OCI-LY7 (cell line): ENCODE results near the gene ZDHHC19. TPM values are rescaled to one million over a fixed set of nuclear protein-coding genes. Genes with fewer than 3 reads are reported as not detected.

Source experiments
- BruUV-seq: library from RNA; stranded (reverse); fragments of 400-500 nt; replicated peaks from 2 replicates; lab custom pipeline; 2021; lab: Mats Ljungman, UMichigan
- CTCF ChIA-PET: fragments of 300-600 bp; sonication (Branson Sonifier 250); formaldehyde crosslinking; loops from one replicate; lab custom pipeline; 2022; ENCODE audit warnings: antibody characterized with exemption; ENCODE audit not compliant: unreplicated experiment; lab: Charles Lee
- POLR2A ChIA-PET: fragments of 300-600 bp; sonication (Branson Sonifier 250); formaldehyde crosslinking; loops from one replicate; lab custom pipeline; 2022; ENCODE audit warnings: antibody characterized with exemption; lab: Charles Lee
- DNase-seq: peaks from one replicate; pipeline ENCODE4 v3.0.0-alpha.2; 2015; ENCODE audit warnings: low spot score
- H2AFZ ChIP-seq: fragments of 200-600 bp; sonication (generic), shearing (Covaris generic); 2 replicates; pipeline ENCODE4 v1.6.1; 2014; ENCODE audit warnings: mild to moderate bottlenecking, antibody characterized with exemption, low read length, moderate library complexity
- H3K27ac ChIP-seq: fragments of 200-600 bp; sonication (generic); 2 replicates; pipeline ENCODE4 v1.5.1; 2014; ENCODE audit warnings: mixed run types, low read depth, mild to moderate bottlenecking, moderate library complexity, low read length, inconsistent platforms; ENCODE audit not compliant: poor library complexity, severe bottlenecking
- H3K36me3 ChIP-seq: fragments of 200-600 bp; sonication (generic); 2 replicates; pipeline ENCODE4 v1.6.1; 2014; ENCODE audit warnings: mild to moderate bottlenecking, antibody characterized with exemption, low read length, moderate library complexity, mixed read lengths; ENCODE audit not compliant: insufficient read depth
- H3K4me1 ChIP-seq: fragments of 200-600 bp; sonication (generic); 2 replicates; pipeline ENCODE4 v1.5.1; 2014; ENCODE audit warnings: mild to moderate bottlenecking, low read length; ENCODE audit not compliant: insufficient read depth, poor library complexity, severe bottlenecking
- H3K4me2 ChIP-seq: fragments of 200-600 bp; sonication (generic); 2 replicates; pipeline ENCODE4 v1.6.1; 2014; ENCODE audit warnings: mild to moderate bottlenecking, low read length
- H3K4me3 ChIP-seq: fragments of 200-600 bp; sonication (generic); 2 replicates; pipeline ENCODE4 v1.5.1; 2014; ENCODE audit warnings: mild to moderate bottlenecking, low read depth, low read length; ENCODE audit not compliant: poor library complexity, severe bottlenecking
- H3K79me2 ChIP-seq: fragments of 200-600 bp; sonication (generic); 2 replicates; pipeline ENCODE4 v1.6.1; 2016; ENCODE audit warnings: low read depth, mild to moderate bottlenecking, low read length, moderate library complexity, mixed read lengths; ENCODE audit not compliant: insufficient read depth
- H3K9me2 ChIP-seq: fragments of 200-600 bp; sonication (generic); 2 replicates; pipeline ENCODE4 v1.6.1; 2016; ENCODE audit warnings: mild to moderate bottlenecking, low read length, mixed read lengths; ENCODE audit not compliant: insufficient read depth
- H3K9me3 ChIP-seq: fragments of 200-600 bp; sonication (generic); 2 replicates; pipeline ENCODE4 v1.6.1; 2014; ENCODE audit warnings: mild to moderate bottlenecking, mixed run types, low read length, mixed read lengths
- H4K20me1 ChIP-seq: fragments of 200-600 bp; sonication (generic); 2 replicates; pipeline ENCODE4 v1.6.1; 2014; ENCODE audit warnings: mild to moderate bottlenecking, antibody characterized with exemption, low read length, moderate library complexity, mixed read lengths; ENCODE audit not compliant: insufficient read depth
- EZH2phosphoT487 ChIP-seq: fragments of 200-600 bp; sonication (generic); IDR thresholded peaks from 2 replicates; pipeline ENCODE4 v1.6.1; 2018; ENCODE audit warnings: low read depth, borderline replicate concordance, mild to moderate bottlenecking, mixed run types, antibody characterized with exemption, low read length, moderate library complexity, mixed read lengths
- intact Hi-C: fragments of 100-400 bp; cut with micrococcal nuclease; formaldehyde crosslinking; loops from one replicate; pipeline ENCODE4 v1.10.0; 2022; ENCODE audit not compliant: unreplicated experiment
- small RNA-seq: library from RNA; depleted of rRNA; stranded (forward); fragments of <200 nt; gene quantifications from one replicate; pipeline ENCODE3, GENCODE V24; 2014
- total RNA-seq, 2 experiments: library from RNA; depleted of rRNA in 1 of 2; stranded (reverse); fragments of >200 nt in 1 of 2; shearing (Covaris generic) in 1 of 2; gene quantifications; 2 replicates each; pipeline ENCODE4 v1.2.3, GENCODE V29; 2014 to 2022
- TF ChIP-seq, protein P1 (sequence below): fragments of 200-600 bp; sonication (generic); conservative IDR thresholded peaks from 2 replicates; pipeline ENCODE4 v1.5.1; 2014; ENCODE audit warnings: mild to moderate bottlenecking, antibody characterized with exemption, low read length, moderate library complexity, mixed read lengths

Gene ZDHHC19
- total RNA-seq, 2 experiments from 2014 or later, result not detected

GRCh38 chr3:196150481-196150880, 60.7 kb downstream of the ZDHHC19 start:
- Histone ChIP-seq H3K4me3 (no peak overlapping the region), H3K79me2 (no peaks in the 10 kb centered on the region), H3K4me2 (no peak overlapping the region), H3K4me1 (no peaks in the 10 kb centered on the region), H2AFZ (no peak overlapping the region), H3K36me3 (no peaks in the 10 kb centered on the region), H4K20me1 (no peaks in the 10 kb centered on the region), H3K9me3 (no peaks in the 10 kb centered on the region), H3K9me2 (no peaks in the 10 kb centered on the region), H3K27ac (no peak overlapping the region)
- intact Hi-C loops, result no loop called here
- BruUV-seq, result no TSS peak
- TF ChIP-seq, protein P1, sequence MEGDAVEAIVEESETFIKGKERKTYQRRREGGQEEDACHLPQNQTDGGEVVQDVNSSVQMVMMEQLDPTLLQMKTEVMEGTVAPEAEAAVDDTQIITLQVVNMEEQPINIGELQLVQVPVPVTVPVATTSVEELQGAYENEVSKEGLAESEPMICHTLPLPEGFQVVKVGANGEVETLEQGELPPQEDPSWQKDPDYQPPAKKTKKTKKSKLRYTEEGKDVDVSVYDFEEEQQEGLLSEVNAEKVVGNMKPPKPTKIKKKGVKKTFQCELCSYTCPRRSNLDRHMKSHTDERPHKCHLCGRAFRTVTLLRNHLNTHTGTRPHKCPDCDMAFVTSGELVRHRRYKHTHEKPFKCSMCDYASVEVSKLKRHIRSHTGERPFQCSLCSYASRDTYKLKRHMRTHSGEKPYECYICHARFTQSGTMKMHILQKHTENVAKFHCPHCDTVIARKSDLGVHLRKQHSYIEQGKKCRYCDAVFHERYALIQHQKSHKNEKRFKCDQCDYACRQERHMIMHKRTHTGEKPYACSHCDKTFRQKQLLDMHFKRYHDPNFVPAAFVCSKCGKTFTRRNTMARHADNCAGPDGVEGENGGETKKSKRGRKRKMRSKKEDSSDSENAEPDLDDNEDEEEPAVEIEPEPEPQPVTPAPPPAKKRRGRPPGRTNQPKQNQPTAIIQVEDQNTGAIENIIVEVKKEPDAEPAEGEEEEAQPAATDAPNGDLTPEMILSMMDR, result no peak
- TF ChIP-seq EZH2phosphoT487, result no peak
- POLR2A ChIA-PET, result no interaction called here
- no peak for DNase-seq
- CTCF ChIA-PET, result no interaction called here

DNA sequence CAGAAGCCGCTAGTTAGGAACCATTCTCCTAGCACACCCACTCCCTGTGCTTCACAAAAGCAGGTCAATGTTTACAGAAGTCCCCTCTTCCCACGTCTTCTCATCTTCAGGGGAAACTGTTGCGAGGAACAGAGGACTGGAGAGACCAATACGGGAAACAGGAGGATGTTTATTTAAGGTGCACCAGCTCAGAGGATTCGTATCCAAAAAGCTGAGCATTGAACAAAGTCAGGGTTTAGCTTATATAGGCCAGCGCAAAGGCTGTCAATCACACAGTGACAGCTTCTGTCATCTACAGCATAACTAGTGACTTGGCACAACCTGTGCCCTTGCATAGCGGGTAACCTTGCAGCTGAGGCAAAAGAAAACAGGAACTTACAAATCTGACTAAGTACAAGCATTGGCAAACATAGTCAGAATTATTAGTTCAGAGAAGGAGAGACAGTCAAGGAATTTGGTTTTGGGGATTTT, 61.3 kb downstream of the ZDHHC19 start:
- Histone ChIP-seq H3K4me3 (no peak overlapping the region), H3K4me1 (no peaks in the 10 kb centered on the region), H3K36me3 (no peaks in the 10 kb centered on the region), H3K9me2 (no peaks in the 10 kb centered on the region), H3K79me2 (no peaks in the 10 kb centered on the region), H4K20me1 (no peaks in the 10 kb centered on the region), H2AFZ (no peak overlapping the region), H3K9me3 (no peaks in the 10 kb centered on the region), H3K27ac (no peak overlapping the region), H3K4me2 (no peak overlapping the region)
- POLR2A ChIA-PET, result no interaction called here
- no peak for DNase-seq
- CTCF ChIA-PET, result no interaction called here
- no TSS peak for BruUV-seq
- intact Hi-C loops, result no loop called here
- no peak for TF ChIP-seq EZH2phosphoT487
- TF ChIP-seq, protein P1, result no peak

DNA sequence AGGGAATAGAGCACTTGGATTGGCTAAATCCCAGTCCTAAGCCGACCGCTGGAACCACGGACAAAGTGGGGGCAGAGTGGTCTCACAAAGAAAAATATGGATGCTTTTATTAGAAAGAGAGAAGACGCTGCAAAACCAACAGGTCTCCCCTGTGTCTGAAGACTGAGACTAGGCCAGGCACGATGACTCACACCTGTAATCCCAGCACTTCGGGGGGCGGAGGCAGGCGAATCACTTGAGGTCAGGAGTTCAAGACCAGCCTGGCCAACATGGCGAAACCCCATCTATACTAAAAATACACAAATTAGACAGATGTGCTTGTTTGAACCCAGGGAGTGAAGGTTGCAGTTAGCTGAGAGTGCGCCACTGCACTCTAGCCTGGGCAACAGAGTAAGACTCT, 61.8 kb downstream of the ZDHHC19 start:
- intact Hi-C loops, result no loop called here
- Histone ChIP-seq H4K20me1 (no peaks in the 10 kb centered on the region), H3K4me2 (no peak overlapping the region), H3K36me3 (no peaks in the 10 kb centered on the region), H3K9me2 (no peaks in the 10 kb centered on the region), H3K79me2 (no peaks in the 10 kb centered on the region), H3K4me3 (no peak overlapping the region), H3K9me3 (no peaks in the 10 kb centered on the region), H3K27ac (no peak overlapping the region), H3K4me1 (no peaks in the 10 kb centered on the region), H2AFZ (no peak overlapping the region)
- TF ChIP-seq EZH2phosphoT487, result no peak
- TF ChIP-seq, protein P1, result no peak
- no peak for DNase-seq
- BruUV-seq, result no TSS peak
- ChIA-PET POLR2A (no interaction called here), CTCF (no interaction called here)

Small RNA genes within 50 kb of the gene (small RNA-seq; reads per million reads assigned to genes)
- not detected for gene RF00019

Other genes starting within 250 kb of the ZDHHC19 start
- gene TFRC, start 129.3 kb downstream of the ZDHHC19 start, total RNA-seq (2014; rRNA removed; shearing (Covaris generic)), result 127 and 129 TPM in 2 replicates
- 160 and 236 TPM in 2 replicates for gene TFRC, start 129.3 kb downstream of the ZDHHC19 start, total RNA-seq (2022)
- not detected in 2 replicates for gene SLC51A, start 5.1 kb upstream of the ZDHHC19 start, total RNA-seq (2014; rRNA removed; shearing (Covaris generic))
- not detected in 2 replicates for gene SLC51A, start 5.1 kb upstream of the ZDHHC19 start, total RNA-seq (2022)
- 21.3 and 21.6 TPM in 2 replicates for gene PCYT1A, start 76.3 kb upstream of the ZDHHC19 start, total RNA-seq (2014; rRNA removed; shearing (Covaris generic))
- gene PCYT1A, start 76.3 kb upstream of the ZDHHC19 start, total RNA-seq (2022), result 20.6 and 27.1 TPM in 2 replicates
- 17.9 and 18.1 TPM in 2 replicates for gene DYNLT2B, start 106.8 kb upstream of the ZDHHC19 start, total RNA-seq (2014; rRNA removed; shearing (Covaris generic))
- gene DYNLT2B, start 106.8 kb upstream of the ZDHHC19 start, total RNA-seq (2022), result 21.5 and 25.5 TPM in 2 replicates
- not detected in 2 replicates for gene TM4SF19, start 127.0 kb upstream of the ZDHHC19 start, total RNA-seq (2014; rRNA removed; shearing (Covaris generic))
- gene TM4SF19, start 127.0 kb upstream of the ZDHHC19 start, total RNA-seq (2022), result not detected in 2 replicates
- 12.7 and 28.9 TPM in 2 replicates for gene UBXN7, start 221.0 kb upstream of the ZDHHC19 start, total RNA-seq (2014; rRNA removed; shearing (Covaris generic))
- gene UBXN7, start 221.0 kb upstream of the ZDHHC19 start, total RNA-seq (2022), result 73.4 and 76.6 TPM in 2 replicates